ENCODE measurements around the gene ZNF516. TPM values are rescaled to one million over a fixed set of nuclear protein-coding genes. Genes with fewer than 3 reads are reported as not detected.

Gene ZNF516
- total RNA-seq, 1 donor from 2014 or later = 83.2 TPM

- TF ChIP-seq CTCF (IDR thresholded peaks at IDR 0.05; ENCODE audit: unreplicated experiment) = peak; percentile 91
- H3K27ac Mint-ChIP-seq (ENCODE audit: unreplicated experiment) = no peak overlapping the region
- peak; percentile 84 for DNase-seq (ENCODE audit: low spot score)
- H3K4me3 Mint-ChIP-seq (ENCODE audit: unreplicated experiment) = no peak overlapping the region
- no peaks in the 10 kb centered on the region for H3K9me3 Mint-ChIP-seq (ENCODE audit: unreplicated experiment)
- H3K4me1 Mint-ChIP-seq (ENCODE audit: unreplicated experiment) = peaks cover 7% of the 10 kb centered on the region
- H3K27me3 Mint-ChIP-seq (ENCODE audit: unreplicated experiment) = peaks cover 15% of the 10 kb centered on the region
- H3K36me3 Mint-ChIP-seq (ENCODE audit: low read depth, unreplicated experiment) = peaks cover 21% of the 10 kb centered on the region
Observed at GRCh38 chr18:76398896-76399612, 96.0 kb downstream of the ZNF516 start.

GRCh38 chr18:76398295-76398694 lies 96.7 kb downstream of the ZNF516 start:
- Mint-ChIP-seq H3K27me3 (ENCODE audit: unreplicated experiment) (peaks cover 11% of the 10 kb centered on the region), H3K4me3 (ENCODE audit: unreplicated experiment) (no peak overlapping the region), H3K27ac (ENCODE audit: unreplicated experiment) (peak overlapping the region; percentile 39), H3K4me1 (ENCODE audit: unreplicated experiment) (peaks cover 7% of the 10 kb centered on the region), H3K36me3 (ENCODE audit: low read depth, unreplicated experiment) (peaks cover 20% of the 10 kb centered on the region), H3K9me3 (ENCODE audit: unreplicated experiment) (no peaks in the 10 kb centered on the region)
- TF ChIP-seq CTCF (IDR thresholded peaks at IDR 0.05; ENCODE audit: unreplicated experiment) = no peak
- DNase-seq (ENCODE audit: low spot score) = no peak

GRCh38 chr18:76397631-76398030 lies 97.4 kb downstream of the ZNF516 start:
- Mint-ChIP-seq H3K4me3 (ENCODE audit: unreplicated experiment) (no peak overlapping the region), H3K36me3 (ENCODE audit: low read depth, unreplicated experiment) (peaks cover 16% of the 10 kb centered on the region), H3K27me3 (ENCODE audit: unreplicated experiment) (peaks cover 10% of the 10 kb centered on the region), H3K9me3 (ENCODE audit: unreplicated experiment) (no peaks in the 10 kb centered on the region), H3K4me1 (ENCODE audit: unreplicated experiment) (peaks cover 7% of the 10 kb centered on the region), H3K27ac (ENCODE audit: unreplicated experiment) (no peak overlapping the region)
- DNase-seq (ENCODE audit: low spot score) = no peak
- no peak for TF ChIP-seq CTCF (IDR thresholded peaks at IDR 0.05; ENCODE audit: unreplicated experiment)

GRCh38 chr18:76396792-76397191 lies 98.2 kb downstream of the ZNF516 start:
- Mint-ChIP-seq H3K4me1 (ENCODE audit: unreplicated experiment) (peaks cover 10% of the 10 kb centered on the region), H3K27me3 (ENCODE audit: unreplicated experiment) (peaks cover 8% of the 10 kb centered on the region), H3K4me3 (ENCODE audit: unreplicated experiment) (no peak overlapping the region), H3K27ac (ENCODE audit: unreplicated experiment) (no peak overlapping the region), H3K36me3 (ENCODE audit: low read depth, unreplicated experiment) (peaks cover 19% of the 10 kb centered on the region), H3K9me3 (ENCODE audit: unreplicated experiment) (no peaks in the 10 kb centered on the region)
- DNase-seq (ENCODE audit: low spot score) = no peak
- no peak for TF ChIP-seq CTCF (IDR thresholded peaks at IDR 0.05; ENCODE audit: unreplicated experiment)

GRCh38 chr18:76395609-76396008 lies 99.4 kb downstream of the ZNF516 start:
- peaks cover 10% of the 10 kb centered on the region for H3K4me1 Mint-ChIP-seq (ENCODE audit: unreplicated experiment)
- DNase-seq (ENCODE audit: low spot score) = no peak
- no peak for TF ChIP-seq CTCF (IDR thresholded peaks at IDR 0.05; ENCODE audit: unreplicated experiment)
- no peaks in the 10 kb centered on the region for H3K9me3 Mint-ChIP-seq (ENCODE audit: unreplicated experiment)
- peaks cover 13% of the 10 kb centered on the region for H3K27me3 Mint-ChIP-seq (ENCODE audit: unreplicated experiment)
- H3K4me3 Mint-ChIP-seq (ENCODE audit: unreplicated experiment) = no peak overlapping the region
- H3K27ac Mint-ChIP-seq (ENCODE audit: unreplicated experiment) = no peak overlapping the region
- H3K36me3 Mint-ChIP-seq (ENCODE audit: low read depth, unreplicated experiment) = peaks cover 19% of the 10 kb centered on the region
